ENCODE results near the gene SAMD8.
"Not testable (repeated sequence)": the region's sequence is repeated elsewhere in the genome, so short reads cannot be mapped to it uniquely, and the experiment has no call there.

Gene SAMD8

GRCh38 chr10:75136346-75136745 lies 24.9 kb downstream of the SAMD8 start:
- in situ Hi-C loops (cut with MboI; ENCODE audit: low sequenced_read_pairs) = no loop called here

DNA sequence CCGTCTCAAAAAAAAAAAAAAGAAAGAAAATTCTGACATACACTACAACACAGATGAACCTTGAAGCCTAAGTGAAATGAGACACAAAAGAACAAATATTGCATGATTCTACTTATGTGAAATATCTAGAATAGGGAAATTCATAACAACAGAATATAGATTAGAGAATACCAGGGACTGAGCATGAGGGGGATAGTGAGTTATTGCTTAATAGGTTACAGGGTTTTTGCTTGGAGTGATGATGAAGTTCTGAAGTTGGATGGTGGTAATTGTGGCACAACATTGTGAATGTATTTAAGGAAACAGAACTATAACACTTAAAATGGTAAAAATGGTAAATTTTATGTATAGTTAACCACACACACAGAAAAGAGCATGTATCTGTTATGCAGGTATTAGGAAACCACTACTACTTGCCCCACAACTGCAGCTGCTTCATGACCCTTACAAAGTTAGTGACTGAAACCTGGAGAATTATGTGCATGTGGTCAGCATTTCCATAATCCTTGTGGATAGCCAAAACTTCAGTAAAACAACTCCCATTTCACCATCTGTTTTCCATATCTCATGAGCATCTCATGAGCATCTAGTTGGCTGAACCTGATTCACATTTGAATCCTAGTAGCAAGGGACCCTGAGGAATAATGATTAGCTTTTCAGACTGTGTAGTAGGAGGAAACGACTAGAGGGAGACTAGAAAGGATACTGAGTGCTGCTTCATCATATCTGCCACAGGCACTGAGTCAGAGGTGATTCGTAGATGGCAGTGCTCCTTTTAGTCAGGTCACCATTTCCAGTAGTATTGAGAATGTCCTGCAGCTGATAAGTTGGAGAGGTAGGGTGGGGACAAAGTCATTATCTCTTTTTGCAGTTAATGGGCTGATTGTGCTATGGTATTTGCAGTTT lies 26.3 kb downstream of the SAMD8 start:
- in situ Hi-C loops (cut with MboI; ENCODE audit: low sequenced_read_pairs) = no loop called here

DNA sequence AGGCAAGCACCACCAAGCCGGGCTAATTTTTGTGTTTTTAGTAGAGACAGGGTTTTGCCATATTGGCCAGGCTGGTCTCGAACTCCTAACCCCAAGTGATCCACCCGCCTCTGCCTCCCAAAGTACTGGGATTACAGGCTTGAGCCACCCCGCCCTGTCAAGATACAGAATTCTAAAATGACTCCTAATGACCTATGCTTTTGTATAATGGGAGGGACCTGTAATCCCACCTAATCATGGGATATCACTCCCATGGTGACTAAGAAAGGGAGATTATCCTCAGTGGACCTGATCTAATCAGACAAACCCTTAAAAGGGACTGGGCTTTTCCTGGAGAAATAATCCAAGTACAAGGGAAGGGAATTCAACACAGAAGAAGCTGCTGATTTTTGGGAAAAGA lies 28.8 kb downstream of the SAMD8 start:
- in situ Hi-C loops (cut with MboI; ENCODE audit: low sequenced_read_pairs) = no loop called here

DNA sequence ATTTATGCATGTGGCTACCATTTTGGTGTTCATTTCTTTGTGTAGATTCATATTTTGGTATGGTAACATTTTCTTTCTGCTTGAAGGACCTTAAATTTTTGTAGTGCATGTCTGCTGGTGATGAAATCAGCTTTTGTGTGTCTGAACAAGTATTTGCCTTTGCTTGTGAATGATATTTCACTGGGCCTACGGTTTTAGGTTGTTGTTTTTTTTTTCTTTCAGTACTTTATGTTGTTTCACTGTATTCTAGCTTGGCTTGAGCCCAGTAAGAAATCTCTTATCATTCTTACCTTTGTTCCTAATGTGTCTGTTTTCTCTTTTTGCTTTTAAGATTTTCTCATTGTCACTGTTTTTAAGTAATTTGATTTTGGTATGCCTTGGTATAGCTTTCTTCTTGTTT lies 31.9 kb downstream of the SAMD8 start:
- in situ Hi-C loops (cut with MboI; ENCODE audit: low sequenced_read_pairs) = no loop called here

- in situ Hi-C loops (cut with MboI; ENCODE audit: low sequenced_read_pairs) = no loop called here
These were observed 34.1 kb downstream of the SAMD8 start for GRCh38 chr10:75145590-75145989.

DNA sequence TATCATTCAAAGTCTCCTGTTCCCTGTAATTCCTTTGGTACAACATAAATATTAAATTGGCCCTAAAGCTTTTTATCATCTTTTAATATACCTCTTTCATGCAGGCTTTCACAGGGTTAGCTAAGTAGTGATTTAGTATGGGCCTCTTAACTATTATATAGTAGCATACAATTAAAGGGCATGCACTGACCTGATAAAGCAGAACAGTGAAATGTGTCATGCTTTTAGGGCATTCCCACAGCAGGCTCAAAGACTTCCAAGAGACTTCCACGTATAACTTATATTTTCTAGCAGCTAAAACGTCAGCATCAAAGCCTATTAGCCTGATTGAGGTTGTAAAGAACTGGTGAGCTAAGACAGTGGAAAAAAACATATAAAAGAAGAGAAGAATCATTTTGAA lies 35.3 kb downstream of the SAMD8 start:
- in situ Hi-C loops (cut with MboI; ENCODE audit: low sequenced_read_pairs) = no loop called here

- in situ Hi-C loops (cut with MboI; ENCODE audit: low sequenced_read_pairs) = no loop called here
These were observed 39.2 kb downstream of the SAMD8 start for GRCh38 chr10:75150656-75151055.

DNA sequence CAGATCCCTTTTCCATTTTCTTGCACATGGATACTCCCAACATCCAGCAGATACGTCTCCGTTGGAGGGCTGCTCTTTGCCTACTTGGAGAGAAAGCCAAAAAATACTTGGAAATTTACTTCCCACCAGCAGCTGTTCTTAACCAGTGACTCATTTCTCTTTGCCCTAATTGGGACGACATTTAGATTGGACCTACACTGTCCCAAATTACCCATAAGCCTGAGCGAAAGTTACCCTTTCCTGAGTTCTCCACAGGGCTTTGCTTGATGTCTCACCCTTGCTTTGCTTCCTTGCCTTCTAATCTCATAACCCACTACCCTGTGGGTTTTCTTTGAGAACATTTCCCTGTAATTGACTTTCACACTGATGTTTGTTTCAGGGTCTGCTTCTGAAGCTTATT lies 48.1 kb downstream of the SAMD8 start:
- in situ Hi-C loops (cut with MboI; ENCODE audit: low sequenced_read_pairs) = no loop called here

- in situ Hi-C loops (cut with MboI; ENCODE audit: low sequenced_read_pairs) = no loop called here
These were observed 54.5 kb downstream of the SAMD8 start for GRCh38 chr10:75165684-75166622.

DNA sequence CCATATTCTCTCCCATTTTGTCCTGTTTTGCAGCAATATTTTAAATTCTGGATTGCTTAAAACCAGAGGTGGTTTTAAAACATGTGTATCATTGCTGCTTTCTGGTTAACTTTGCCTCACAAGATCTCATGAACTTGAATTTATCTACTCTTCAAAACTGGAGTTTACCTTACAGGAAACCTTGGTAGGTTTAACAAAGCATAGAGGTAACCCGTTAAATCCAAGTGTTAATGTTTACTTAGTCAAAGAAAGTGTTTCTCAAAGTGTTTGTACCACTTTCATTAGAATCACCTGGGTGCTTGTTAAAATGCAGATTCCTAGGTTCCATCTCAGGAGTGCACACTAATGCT lies 55.1 kb downstream of the SAMD8 start:
- in situ Hi-C loops (cut with MboI; ENCODE audit: low sequenced_read_pairs) = no loop called here

DNA sequence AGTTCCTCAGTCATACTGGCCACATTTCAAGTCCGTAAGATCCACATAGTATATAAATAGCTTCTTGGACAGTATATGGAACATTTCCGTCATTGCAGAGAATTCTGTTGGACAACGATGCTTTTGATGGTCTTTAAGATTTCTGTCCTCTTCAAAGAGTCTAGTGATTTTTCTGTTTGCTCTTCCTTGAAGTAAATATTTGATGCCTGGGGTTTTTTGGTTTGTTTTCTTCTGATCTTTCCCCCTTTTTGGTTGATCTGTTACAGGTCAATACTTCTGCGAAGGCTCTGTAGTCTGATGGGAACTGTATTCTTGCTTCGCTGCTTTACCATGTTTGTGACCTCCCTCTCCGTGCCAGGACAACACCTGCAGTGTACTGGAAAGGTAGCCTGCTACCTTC lies 56.8 kb downstream of the SAMD8 start:
- in situ Hi-C loops (cut with MboI; ENCODE audit: low sequenced_read_pairs) = no loop called here

- in situ Hi-C loops (cut with MboI; ENCODE audit: low sequenced_read_pairs) = no loop called here
These were observed 58.8 kb downstream of the SAMD8 start for GRCh38 chr10:75170215-75170614.

- in situ Hi-C loops (cut with MboI; ENCODE audit: low sequenced_read_pairs) = no loop called here
These were observed 63.6 kb downstream of the SAMD8 start for GRCh38 chr10:75175046-75175445.

DNA sequence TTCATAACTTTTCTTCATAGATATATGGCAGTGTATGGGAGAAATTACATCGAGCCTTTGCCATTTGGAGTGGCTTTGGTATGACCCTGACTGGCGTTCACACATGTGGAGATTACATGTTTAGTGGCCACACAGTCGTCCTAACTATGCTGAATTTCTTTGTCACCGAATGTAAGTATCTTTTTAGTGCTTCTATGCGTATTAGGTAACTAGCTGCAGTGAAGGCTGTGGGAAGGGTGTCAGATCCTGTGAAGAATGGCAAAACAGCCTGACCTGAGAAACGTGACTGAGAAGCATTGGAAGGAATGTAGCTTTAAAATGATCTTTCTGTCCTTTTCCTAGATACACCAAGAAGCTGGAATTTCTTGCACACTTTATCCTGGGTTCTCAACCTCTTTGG lies 64.6 kb downstream of the SAMD8 start:
- in situ Hi-C loops (cut with MboI; ENCODE audit: low sequenced_read_pairs) = no loop called here

- in situ Hi-C loops (cut with MboI; ENCODE audit: low sequenced_read_pairs) = no loop called here
These were observed 65.3 kb downstream of the SAMD8 start for GRCh38 chr10:75176736-75177135.

- in situ Hi-C loops (cut with MboI; ENCODE audit: low sequenced_read_pairs) = no loop called here
These were observed 68.3 kb downstream of the SAMD8 start for GRCh38 chr10:75179657-75180177.

DNA sequence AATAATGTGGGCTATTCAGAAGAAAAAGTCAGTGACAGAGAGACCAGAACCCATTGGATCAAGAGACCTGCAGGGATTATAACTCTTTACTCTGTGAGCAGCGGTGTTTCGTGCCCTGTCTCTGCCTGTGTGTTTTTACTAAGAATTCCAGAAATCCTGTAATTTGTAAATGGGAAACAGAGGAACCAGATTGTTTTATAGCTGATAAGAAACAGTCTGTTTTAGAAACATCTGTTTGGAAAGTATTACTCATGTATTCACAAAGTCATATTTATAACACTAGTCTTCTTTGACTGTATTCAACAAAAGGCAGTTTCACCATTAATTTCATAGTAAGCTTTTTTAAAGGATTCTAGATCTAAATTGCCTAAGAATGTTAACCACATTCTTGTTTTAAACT lies 69.1 kb downstream of the SAMD8 start:
- in situ Hi-C loops (cut with MboI; ENCODE audit: low sequenced_read_pairs) = no loop called here

DNA sequence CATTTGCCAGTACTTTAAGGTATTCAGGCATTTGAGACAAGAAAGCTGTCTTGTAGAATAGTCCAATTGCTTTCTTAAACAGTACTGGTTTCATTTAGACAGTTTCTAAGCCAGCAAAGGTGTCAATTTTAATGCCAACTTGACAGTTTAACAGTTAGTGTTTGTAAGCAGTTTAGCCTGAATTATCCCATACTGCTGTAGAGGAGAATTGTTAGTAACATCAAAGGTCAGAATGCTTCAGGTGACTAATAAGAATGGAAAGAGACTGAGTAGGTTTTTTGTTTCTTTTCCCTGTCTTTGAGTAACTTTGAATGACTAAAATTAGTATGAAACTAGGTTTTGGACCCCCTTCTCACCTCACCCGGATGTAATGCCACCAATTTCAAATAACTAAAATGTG lies 69.6 kb downstream of the SAMD8 start:
- in situ Hi-C loops (cut with MboI; ENCODE audit: low sequenced_read_pairs) = no loop called here

DNA sequence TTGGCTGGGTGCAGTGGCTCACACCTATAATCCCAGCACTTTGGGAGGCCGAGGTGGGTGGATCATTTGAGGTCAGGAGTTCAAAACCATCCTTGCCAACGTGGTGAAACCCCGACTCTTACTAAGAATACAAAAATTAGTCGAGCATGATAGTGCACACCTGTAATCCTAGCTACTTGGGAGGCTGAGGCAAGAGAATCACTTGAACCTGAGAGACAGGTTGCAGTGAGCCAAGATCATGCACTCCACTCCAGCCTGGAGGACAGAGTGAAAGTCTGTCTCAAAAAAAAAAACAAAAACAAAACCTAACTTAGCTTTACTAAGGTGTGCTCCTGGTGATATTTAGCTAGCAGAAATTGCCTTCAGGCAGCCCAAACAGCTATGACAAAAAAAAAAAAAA lies 74.9 kb downstream of the SAMD8 start:
- in situ Hi-C loops (cut with MboI; ENCODE audit: low sequenced_read_pairs) = no loop called here

DNA sequence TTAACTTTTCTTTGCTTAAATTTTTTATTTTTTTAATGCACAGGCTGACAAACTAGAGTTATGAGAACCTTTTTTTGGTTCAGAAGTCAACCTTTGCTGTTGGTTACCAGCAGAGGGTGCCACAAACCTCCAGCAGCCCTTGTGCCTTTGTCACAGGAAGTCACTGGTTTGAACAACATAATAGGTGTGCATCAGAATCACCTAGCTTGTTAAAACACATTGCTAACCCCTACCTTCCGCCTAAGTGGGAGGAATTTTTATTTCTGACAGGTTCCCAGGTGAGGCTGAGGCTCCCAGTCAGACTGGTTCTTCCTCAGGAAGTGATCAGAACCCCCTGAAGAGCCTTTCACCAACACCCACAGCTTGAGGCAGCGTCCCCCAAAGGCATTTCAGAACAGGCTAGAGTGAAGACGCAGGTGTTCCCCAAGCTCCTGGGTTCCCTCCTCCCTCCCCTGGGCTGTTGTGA lies 76.5 kb downstream of the SAMD8 start:
- in situ Hi-C loops (cut with MboI; ENCODE audit: low sequenced_read_pairs) = no loop called here

- in situ Hi-C loops (cut with MboI; ENCODE audit: low sequenced_read_pairs) = not testable (repeated sequence)
These were observed 77.1 kb downstream of the SAMD8 start for GRCh38 chr10:75188522-75188921.
